ENCODE results near the gene FAM98A.
A peak's percentile ranks its signal among the peaks of the same experiment; 100 is the strongest.

The FAM98A gene

DNA sequence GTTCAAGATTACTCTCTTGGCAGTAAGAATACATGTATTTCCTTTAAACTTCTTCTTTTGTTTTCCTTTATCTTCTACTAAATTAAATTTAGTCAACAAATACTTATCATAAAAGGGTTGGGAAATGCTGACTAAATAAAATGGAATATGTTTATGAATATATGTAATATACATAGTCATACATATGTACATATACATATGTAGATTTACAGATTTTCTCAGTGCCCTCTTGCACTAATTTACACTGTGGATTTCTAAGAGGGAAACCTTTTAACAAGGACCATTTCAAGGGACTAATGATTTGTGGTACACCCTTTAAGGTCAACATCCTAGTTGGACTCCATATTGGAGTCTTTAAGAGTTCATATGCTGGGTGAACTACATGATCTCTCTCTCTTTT is 37.2 kb downstream of the FAM98A start:
- TF ChIP-seq, protein P1, sequence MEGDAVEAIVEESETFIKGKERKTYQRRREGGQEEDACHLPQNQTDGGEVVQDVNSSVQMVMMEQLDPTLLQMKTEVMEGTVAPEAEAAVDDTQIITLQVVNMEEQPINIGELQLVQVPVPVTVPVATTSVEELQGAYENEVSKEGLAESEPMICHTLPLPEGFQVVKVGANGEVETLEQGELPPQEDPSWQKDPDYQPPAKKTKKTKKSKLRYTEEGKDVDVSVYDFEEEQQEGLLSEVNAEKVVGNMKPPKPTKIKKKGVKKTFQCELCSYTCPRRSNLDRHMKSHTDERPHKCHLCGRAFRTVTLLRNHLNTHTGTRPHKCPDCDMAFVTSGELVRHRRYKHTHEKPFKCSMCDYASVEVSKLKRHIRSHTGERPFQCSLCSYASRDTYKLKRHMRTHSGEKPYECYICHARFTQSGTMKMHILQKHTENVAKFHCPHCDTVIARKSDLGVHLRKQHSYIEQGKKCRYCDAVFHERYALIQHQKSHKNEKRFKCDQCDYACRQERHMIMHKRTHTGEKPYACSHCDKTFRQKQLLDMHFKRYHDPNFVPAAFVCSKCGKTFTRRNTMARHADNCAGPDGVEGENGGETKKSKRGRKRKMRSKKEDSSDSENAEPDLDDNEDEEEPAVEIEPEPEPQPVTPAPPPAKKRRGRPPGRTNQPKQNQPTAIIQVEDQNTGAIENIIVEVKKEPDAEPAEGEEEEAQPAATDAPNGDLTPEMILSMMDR (conservative IDR thresholded peaks at IDR 0.05; ENCODE audit: low read depth, low read length): no peak
- no peak overlapping the region for H3K4me3 ChIP-seq (ENCODE audit: low read depth, low read length)
- no peak for DNase-seq (ENCODE audit: low read depth)

DNA sequence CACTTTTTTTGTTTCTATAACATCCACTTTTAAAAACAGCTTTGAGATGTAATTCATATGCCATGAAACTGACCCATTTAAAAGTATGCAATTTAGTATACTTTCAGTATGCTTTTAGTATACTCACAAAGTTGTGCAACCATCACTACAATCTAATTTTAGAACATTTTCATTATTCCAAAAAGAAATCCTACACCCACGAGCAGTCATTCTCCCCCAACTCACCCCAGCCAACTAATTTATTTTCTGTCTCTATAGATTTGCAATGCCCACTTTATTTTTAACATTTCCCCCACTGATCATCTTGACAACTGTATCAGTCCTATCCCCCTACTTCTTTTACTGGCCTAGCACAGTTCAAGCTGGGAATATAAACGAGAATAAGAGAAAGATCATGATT is 39.1 kb downstream of the FAM98A start:
- no peak for DNase-seq (ENCODE audit: low read depth)
- TF ChIP-seq, protein P1 (conservative IDR thresholded peaks at IDR 0.05; ENCODE audit: low read depth, low read length): no peak
- no peak overlapping the region for H3K4me3 ChIP-seq (ENCODE audit: low read depth, low read length)

DNA sequence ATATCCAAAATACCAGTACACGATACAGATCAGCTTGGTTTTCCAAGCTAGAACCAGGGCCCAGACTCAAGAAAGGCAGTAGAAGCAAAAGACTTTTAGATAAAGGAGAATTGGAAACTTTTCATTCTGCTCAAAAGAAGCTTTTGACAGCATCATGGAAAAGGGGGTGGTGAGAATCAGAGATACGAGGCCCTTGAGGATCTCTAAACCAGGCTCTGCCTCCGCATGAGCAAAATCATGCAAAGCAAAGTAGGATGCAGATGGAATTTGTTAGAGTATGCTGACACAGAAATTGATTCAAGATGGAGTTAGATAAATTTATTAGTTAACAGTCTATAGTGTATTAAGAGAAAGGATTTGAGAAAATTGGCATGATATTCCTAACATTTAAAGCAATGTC is 39.8 kb downstream of the FAM98A start:
- H3K4me3 ChIP-seq (ENCODE audit: low read depth, low read length): no peak overlapping the region
- DNase-seq (ENCODE audit: low read depth): no peak
- TF ChIP-seq, protein P1 (conservative IDR thresholded peaks at IDR 0.05; ENCODE audit: low read depth, low read length): no peak

DNA sequence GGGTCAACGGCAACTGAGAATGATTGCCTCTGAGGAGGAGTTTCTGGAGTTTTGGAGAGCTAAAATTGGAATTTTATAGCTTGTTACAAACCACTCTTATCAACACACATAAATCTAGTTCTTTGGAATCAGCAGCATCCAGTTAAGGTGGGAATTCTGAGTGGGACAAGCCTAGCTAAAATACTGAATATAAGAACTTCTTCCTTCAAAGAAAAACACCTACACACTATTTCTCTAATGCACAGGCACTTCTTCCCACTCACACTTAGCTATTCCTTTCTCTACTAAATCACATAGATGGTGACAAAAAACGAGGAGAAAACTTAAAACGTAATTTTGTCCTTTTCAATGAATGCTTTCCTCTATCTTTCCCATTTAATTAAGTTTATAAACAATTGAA is 43.4 kb downstream of the FAM98A start:
- TF ChIP-seq, protein P1 (conservative IDR thresholded peaks at IDR 0.05; ENCODE audit: low read depth, low read length): no peak
- DNase-seq (ENCODE audit: low read depth): no peak
- no peak overlapping the region for H3K4me3 ChIP-seq (ENCODE audit: low read depth, low read length)

DNA sequence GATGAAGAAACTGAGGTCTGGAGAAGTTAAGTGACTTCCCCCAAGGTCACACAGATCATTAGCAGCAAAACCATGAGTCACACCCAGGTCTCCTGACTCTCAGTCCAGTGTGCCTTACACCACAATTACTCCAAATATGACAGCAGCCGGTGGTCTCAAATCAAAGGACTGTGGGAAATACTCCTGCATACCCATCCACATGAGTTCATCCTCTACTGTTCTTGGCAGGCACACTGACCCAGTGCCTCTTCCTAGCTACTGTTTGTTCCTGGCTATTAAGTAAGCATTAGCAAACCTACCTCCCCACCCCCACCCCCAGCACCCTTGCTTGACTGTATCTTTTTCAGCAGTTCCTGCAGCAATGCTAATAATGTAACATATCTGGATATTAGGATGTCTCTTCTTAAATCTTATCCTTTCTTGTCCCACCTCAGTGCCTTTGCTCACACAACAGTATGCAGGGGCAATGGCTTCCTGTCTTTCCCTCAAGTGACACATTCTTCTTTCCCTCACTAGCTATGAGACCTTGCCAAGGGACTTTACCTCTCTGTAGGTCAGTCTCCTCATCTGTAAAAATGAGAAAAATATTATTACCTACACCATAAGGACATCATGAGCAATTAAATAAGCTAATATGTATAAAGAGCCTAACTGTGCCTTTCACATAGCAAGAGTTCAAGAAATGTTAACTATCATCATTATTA is 46.2 kb downstream of the FAM98A start:
- TF ChIP-seq, protein P1 (conservative IDR thresholded peaks at IDR 0.05; ENCODE audit: low read depth, low read length): no peak
- peak; percentile 81 for DNase-seq (ENCODE audit: low read depth)
- no peak overlapping the region for H3K4me3 ChIP-seq (ENCODE audit: low read depth, low read length)

DNA sequence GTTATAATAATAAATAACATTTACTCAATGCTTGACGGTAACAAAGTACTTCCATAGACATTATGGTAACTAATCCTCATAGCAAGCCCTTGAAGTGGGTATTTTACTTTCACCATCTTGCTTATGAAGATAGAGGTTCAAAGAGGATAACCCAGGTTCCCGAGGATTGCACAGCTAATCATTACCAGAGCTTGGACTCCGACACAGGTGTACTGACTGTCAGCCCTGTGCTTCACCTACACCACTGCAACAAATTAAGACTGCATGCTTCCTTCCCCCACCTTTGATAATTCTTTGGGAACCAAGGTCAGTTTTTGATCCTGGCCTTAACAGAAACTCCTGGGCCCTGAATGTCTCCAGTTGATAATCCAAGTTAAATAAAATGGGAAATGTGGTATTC is 48.9 kb downstream of the FAM98A start:
- no peak overlapping the region for H3K4me3 ChIP-seq (ENCODE audit: low read depth, low read length)
- DNase-seq (ENCODE audit: low read depth): no peak
- TF ChIP-seq, protein P1 (conservative IDR thresholded peaks at IDR 0.05; ENCODE audit: low read depth, low read length): no peak

DNA sequence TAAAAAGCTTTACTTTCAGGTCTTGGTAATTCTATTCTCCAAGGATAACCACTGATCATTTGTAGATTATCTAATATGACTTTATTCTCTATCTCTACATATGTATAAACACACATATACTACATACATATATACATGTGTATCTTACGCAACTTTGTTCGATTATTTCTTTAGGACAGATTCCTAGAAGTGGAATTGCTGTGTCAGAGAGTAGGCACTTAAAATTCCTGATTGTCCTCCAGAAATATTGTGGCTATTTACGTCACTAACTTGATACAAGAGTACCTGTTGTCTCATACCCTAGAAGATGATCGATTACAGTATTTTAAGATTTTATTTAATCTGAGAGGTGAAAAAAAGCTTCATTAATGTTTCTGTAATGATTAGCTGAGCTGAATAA is 57.9 kb downstream of the FAM98A start:
- DNase-seq (ENCODE audit: low read depth): no peak
- TF ChIP-seq, protein P1 (conservative IDR thresholded peaks at IDR 0.05; ENCODE audit: low read depth, low read length): no peak

More for the DNA sequence above, 57.9 kb downstream of the FAM98A start:
- no peak overlapping the region for H3K4me3 ChIP-seq (ENCODE audit: low read depth, low read length)

All from choroid plexus epithelial cell (primary cell).